Prostate gland (tissue), 2 donors: ENCODE data around the gene ARHGAP32. TPM values are rescaled to one million over a fixed set of nuclear protein-coding genes. Genes with fewer than 3 reads are reported as not detected.

Source experiments
- DNase-seq: peaks from one replicate; pipeline ENCODE4 v3.0.0-alpha.2; 2019; ENCODE audit warnings: low spot score
- H3K27ac ChIP-seq, 2 donors: fragments of 200-600 bp; sonication (generic); 2 replicates each; pipeline ENCODE4 v1.5.1; 2017 to 2019
- H3K27me3 ChIP-seq: fragments of 200-600 bp; sonication (generic); replicated peaks from 2 replicates; pipeline ENCODE4 v1.5.1; 2019; ENCODE audit not compliant: insufficient read depth
- H3K36me3 ChIP-seq, 2 donors: fragments of 200-600 bp; sonication (generic); 1 replicate in 1 of 2; 2 replicates in 1 of 2; pipeline versions ENCODE4 v1.5.1 to v1.8.1; 2017 to 2019
- H3K4me1 ChIP-seq: fragments of 200-600 bp; sonication (generic); replicated peaks from 2 replicates; pipeline ENCODE4 v1.5.1; 2019
- H3K4me3 ChIP-seq, 2 donors: fragments of 200-600 bp; sonication (generic); 2 replicates each; pipeline ENCODE4 v1.5.1; 2017 to 2019
- H3K9me3 ChIP-seq: fragments of 200-600 bp; sonication (generic); 2 replicates; pipeline ENCODE4 v1.5.1; 2017
- CTCF ChIP-seq, 4 experiments: fragments of 200-600 bp in 2 of 4; fragments of 450-650 bp in 2 of 4; sonication (generic) in 2 of 4; IDR thresholded peaks; 1 replicate in 3 of 4; 2 replicates in 1 of 4; pipeline ENCODE4 v1.5.1; 2016 to 2019; ENCODE audit warnings: antibody characterized with exemption in 4 of 4, mild to moderate bottlenecking in 2 of 4, moderate library complexity in 2 of 4
- POLR2A ChIP-seq: fragments of 450-650 bp; IDR thresholded peaks from one replicate; pipeline ENCODE4 v1.6.1; 2016; ENCODE audit warnings: antibody characterized with exemption, mild to moderate bottlenecking
- POLR2AphosphoS5 ChIP-seq: sonication (generic); formaldehyde crosslinking; IDR thresholded peaks from one replicate; pipeline ENCODE4 v1.6.1; 2017; ENCODE audit warnings: antibody characterized with exemption
- WGBS: methylation state at CpG from one replicate; pipeline ENCODE4 v1.1.5; 2018; 5-methylcytosine and 5-hydroxymethylcytosine counted together
- intact Hi-C: fragments of 100-400 bp; cut with DNase I; formaldehyde crosslinking; loops from one replicate; pipeline ENCODE4 v1.14.2; 2022
- total RNA-seq, 2 donors: library from RNA; depleted of rRNA; stranded (reverse); fragments of >200 nt; gene quantifications; one replicate each; pipeline ENCODE4 v1.1.0, GENCODE V29; 2016

The ARHGAP32 gene
- total RNA-seq, 2 donors from 2014 or later, result 20.8 to 42.6 TPM

- Histone ChIP-seq H3K9me3 (no peaks in the 10 kb centered on the region), H3K4me1 (no peaks in the 10 kb centered on the region), H3K36me3 (no peaks in the 10 kb centered on the region), H3K27me3 (no peaks in the 10 kb centered on the region), H3K4me3 (no peak overlapping the region), H3K27ac (no peak overlapping the region)
- intact Hi-C loops, result no loop called here
- WGBS, result 78% methylated on average over 11 of the region's 11 CpGs
- DNase-seq, result no peak
- TF ChIP-seq CTCF (IDR thresholded peaks at IDR 0.05), result no peak
Measured at GRCh38 chr11:128927108-128927461, 265.0 kb downstream of the ARHGAP32 start.

- DNase-seq, result no peak
- Histone ChIP-seq H3K4me1 (no peaks in the 10 kb centered on the region), H3K9me3 (no peaks in the 10 kb centered on the region), H3K27me3 (no peaks in the 10 kb centered on the region), H3K4me3 (no peak overlapping the region), H3K27ac (no peak overlapping the region), H3K36me3 (no peaks in the 10 kb centered on the region)
- WGBS, result 78% methylated on average over 17 of the region's 17 CpGs
- TF ChIP-seq POLR2A, result no peak
- TF ChIP-seq POLR2AphosphoS5, result no peak
- TF ChIP-seq CTCF (IDR thresholded peaks at IDR 0.05), result no peak
- intact Hi-C loops, result no loop called here
Measured at GRCh38 chr11:128926437-128927107, 265.6 kb downstream of the ARHGAP32 start.

GRCh38 chr11:128926000-128926399, 266.1 kb downstream of the ARHGAP32 start:
- 65% methylated on average over 3 of the region's 3 CpGs for WGBS
- TF ChIP-seq POLR2AphosphoS5 (no peak), CTCF (IDR thresholded peaks at IDR 0.05) (no peak)
- DNase-seq, result no peak
- Histone ChIP-seq H3K4me3 (no peak overlapping the region), H3K27me3 (no peaks in the 10 kb centered on the region), H3K36me3 (no peaks in the 10 kb centered on the region), H3K9me3 (no peaks in the 10 kb centered on the region), H3K27ac (no peak overlapping the region), H3K4me1 (no peaks in the 10 kb centered on the region)
- intact Hi-C loops, result no loop called here

GRCh38 chr11:128925250-128925600, 266.9 kb downstream of the ARHGAP32 start:
- TF ChIP-seq POLR2A, result no peak
- no peak for TF ChIP-seq POLR2AphosphoS5
- H3K4me1 ChIP-seq, result no peaks in the 10 kb centered on the region
- no peak overlapping the region for H3K27ac ChIP-seq
- DNase-seq, result no peak
- H3K9me3 ChIP-seq, result no peaks in the 10 kb centered on the region
- no peaks in the 10 kb centered on the region for H3K36me3 ChIP-seq
- no peak overlapping the region for H3K4me3 ChIP-seq
- intact Hi-C loops, result no loop called here
- WGBS, result 71% methylated on average over 2 of the region's 2 CpGs
- no peaks in the 10 kb centered on the region for H3K27me3 ChIP-seq

- Histone ChIP-seq H3K36me3 (no peaks in the 10 kb centered on the region), H3K27ac (no peak overlapping the region), H3K27me3 (no peaks in the 10 kb centered on the region), H3K9me3 (no peaks in the 10 kb centered on the region), H3K4me3 (no peak overlapping the region), H3K4me1 (no peaks in the 10 kb centered on the region)
- DNase-seq, result no peak
- intact Hi-C loops, result no loop called here
- WGBS, result 86% methylated on average over 16 of the region's 16 CpGs
- TF ChIP-seq POLR2AphosphoS5 (no peak), POLR2A (no peak), CTCF (IDR thresholded peaks at IDR 0.05) (no peak)
Measured at GRCh38 chr11:128924510-128925249, 267.4 kb downstream of the ARHGAP32 start.
